NCI-H748 treated with DMSO at 0.1 percent for 48 hours (cell line): ENCODE measurements around the gene TMEM161B.
A peak's percentile ranks its signal among the peaks of the same experiment; 100 is the strongest.
"Not testable (repeated sequence)": the region's sequence is repeated elsewhere in the genome, so short reads cannot be mapped to it uniquely, and the experiment has no call there.

Source experiments
- DNase-seq: peaks from one replicate; lab custom pipeline; 2025; lab: John Stamatoyannopoulos, UW

TMEM161B gene

GRCh38 chr5:88248743-88249540 lies 19.7 kb downstream of the TMEM161B start:
- no peak for DNase-seq

- DNase-seq = no peak
Measured at GRCh38 chr5:88248094-88248493, 20.6 kb downstream of the TMEM161B start.

DNA sequence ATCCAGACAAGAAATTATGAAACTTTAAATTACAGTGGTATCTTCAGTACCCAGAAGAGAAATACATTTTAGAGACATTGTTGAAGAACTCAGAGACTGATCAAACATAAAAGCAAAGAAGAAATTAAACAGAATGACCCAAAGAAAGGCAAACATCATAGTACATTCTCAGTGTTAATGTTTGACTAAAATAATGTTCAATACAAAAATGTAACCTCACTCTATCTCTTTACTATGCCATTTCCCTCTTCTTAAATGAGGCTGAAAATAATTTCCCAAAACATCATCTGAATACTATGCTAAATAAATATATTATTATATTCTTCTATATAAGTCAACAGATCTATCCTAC lies 22.8 kb downstream of the TMEM161B start:
- DNase-seq = no peak

GRCh38 chr5:88245241-88245892 lies 23.3 kb downstream of the TMEM161B start:
- DNase-seq = no peak

- DNase-seq = no peak
Measured at GRCh38 chr5:88244686-88245085, 24.0 kb downstream of the TMEM161B start.

GRCh38 chr5:88243493-88243892 lies 25.2 kb downstream of the TMEM161B start:
- DNase-seq = peak; percentile 28

- DNase-seq = no peak
Measured at GRCh38 chr5:88238732-88239131, 29.9 kb downstream of the TMEM161B start.

- no peak for DNase-seq
Measured at GRCh38 chr5:88236866-88237642, 31.6 kb downstream of the TMEM161B start.

GRCh38 chr5:88235828-88236227 lies 32.8 kb downstream of the TMEM161B start:
- DNase-seq = no peak

DNA sequence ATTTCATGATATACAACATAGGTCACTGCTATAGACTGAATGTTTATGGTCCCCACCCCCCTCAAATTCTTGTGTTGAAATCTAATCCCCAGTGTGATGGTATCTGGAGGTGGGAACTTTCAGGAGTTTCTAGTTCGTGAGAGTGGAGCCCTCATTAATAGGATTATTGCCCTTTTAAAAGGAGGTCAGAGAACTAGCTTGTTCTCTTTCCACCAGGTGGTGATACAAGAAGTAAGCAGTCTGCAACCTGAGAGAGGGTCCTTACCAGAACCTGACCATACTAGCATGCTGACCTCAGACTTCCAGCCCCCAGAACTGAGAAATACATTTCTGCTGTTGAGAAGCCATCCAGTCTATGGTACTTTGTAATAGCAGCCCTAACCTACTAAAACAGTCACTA lies 33.3 kb downstream of the TMEM161B start:
- DNase-seq = no peak

DNA sequence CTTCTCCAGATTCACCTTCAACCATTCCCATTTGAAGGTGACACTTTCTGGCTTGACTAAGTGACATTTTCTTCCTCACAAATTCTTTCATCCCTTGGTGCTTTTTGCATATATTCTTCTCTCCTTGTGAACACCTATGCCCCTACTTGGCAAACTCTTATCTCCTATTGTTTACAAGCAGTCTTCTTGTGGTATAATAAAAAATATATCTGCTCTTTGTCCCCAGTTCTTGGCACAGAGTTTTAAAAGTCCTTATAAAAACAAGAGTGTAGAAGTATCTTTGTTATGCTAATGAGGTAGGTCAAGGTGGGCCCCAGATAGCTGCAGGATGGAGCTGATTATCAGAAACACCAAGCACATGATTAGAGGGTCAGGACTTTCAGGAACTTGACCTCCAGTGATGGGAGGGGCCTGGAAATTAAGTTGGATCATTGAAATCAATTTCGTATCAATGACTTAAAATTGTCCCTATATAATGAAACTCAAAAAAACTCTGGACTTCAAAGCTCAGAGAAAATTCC lies 38.0 kb downstream of the TMEM161B start:
- no peak for DNase-seq

GRCh38 chr5:88226881-88227450 lies 41.7 kb downstream of the TMEM161B start:
- DNase-seq = no peak

DNA sequence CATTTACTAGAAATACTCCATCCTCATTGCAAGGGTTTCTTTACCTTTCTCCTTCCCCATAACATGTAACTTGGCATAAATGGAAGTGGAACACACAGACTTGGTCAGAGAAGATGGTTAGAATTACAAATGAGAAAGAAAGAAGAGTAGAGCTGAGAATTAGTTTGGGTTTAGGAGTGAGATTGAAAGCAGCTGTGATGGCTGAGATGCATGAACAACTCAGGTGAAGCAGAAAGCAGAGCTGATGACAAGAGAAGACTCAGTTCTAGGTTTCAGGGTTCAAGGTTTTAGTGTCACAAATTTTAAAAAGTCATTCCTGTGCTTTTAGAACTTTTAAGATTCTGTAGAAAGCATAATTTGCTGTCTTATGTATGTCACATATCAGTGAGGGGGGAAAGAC lies 54.0 kb downstream of the TMEM161B start:
- no peak for DNase-seq

- DNase-seq = no peak
Measured at GRCh38 chr5:88207575-88207974, 61.1 kb downstream of the TMEM161B start.

DNA sequence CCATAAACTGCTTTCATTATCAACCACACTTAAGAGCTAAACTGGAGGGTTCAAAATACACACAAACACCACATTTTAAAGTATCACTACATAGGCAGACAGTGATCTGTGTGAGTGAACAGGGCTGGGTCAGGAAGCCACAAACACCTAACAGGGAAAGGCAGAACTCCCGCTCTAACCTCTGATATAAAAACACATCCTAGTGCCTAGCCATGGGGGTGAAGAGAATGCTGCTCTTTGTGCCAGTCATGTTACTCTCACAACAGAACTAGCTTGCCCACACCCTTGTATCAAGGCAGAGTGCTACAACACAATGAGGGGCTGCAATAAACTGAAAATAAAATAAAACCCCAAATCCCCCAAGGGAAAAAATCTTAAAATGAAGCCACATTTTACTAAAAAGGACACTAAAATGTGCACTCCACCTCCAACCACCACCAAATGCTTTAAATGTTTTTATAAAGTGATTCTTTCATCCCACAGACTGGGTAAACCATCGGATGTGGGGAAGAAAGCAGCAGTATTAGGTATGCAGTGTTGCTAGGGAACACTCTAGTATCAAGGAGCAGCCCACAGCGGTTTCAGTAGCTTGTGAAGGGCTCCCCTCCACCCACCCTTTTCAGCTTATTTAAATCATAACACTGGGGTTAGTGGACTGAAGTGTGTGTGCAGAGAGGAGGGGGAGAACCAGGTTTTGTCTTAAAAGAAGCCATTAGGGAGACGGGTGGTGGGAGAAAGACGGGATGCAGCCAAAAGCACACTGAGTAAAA lies 64.5 kb downstream of the TMEM161B start:
- DNase-seq = no peak

DNA sequence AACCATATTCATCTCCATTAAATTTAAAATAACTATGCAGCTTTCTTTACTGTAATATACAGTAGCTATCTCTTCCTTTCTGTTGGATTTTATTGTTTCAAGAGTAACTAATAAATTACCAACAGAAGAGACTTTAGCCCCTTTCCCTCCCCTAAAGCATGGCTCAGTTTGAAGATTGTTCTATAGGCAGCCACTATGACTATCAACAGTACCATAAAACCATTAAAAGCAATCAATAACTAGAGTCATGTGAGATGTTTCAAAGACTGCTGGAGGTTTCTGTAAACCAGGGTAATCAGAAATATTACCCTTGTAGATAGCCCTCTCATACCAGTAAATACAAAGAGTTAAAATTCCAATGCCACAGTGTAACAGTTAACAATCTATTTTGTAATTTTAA lies 73.0 kb downstream of the TMEM161B start:
- DNase-seq = no peak

- no peak for DNase-seq
Measured at GRCh38 chr5:88193896-88194295, 74.7 kb downstream of the TMEM161B start.

- DNase-seq = no peak
Measured at GRCh38 chr5:88190106-88190834, 78.4 kb downstream of the TMEM161B start.

GRCh38 chr5:88189484-88189883 lies 79.2 kb downstream of the TMEM161B start:
- not testable (repeated sequence) for DNase-seq

- DNase-seq = no peak
Measured at GRCh38 chr5:88188458-88189132, 80.0 kb downstream of the TMEM161B start.
